Measurements from ENCODE around the gene MRPL18.
A peak's percentile ranks its signal among the peaks of the same experiment; 100 is the strongest.

Gene MRPL18

GRCh38 chr6:159758031-159759001 is 32.0 kb upstream of the MRPL18 start:
- Histone ChIP-seq H3K27me3 (ENCODE audit: insufficient read depth, poor library complexity, severe bottlenecking) (no peaks in the 10 kb centered on the region), H3K27ac (replicated peaks) (no peak overlapping the region), H3K4me3 (replicated peaks; ENCODE audit: insufficient read depth, low read length) (no peak overlapping the region)
- no peak for DNase-seq (ENCODE audit: low read depth in 1 of 2, low spot score in 1 of 2)
- no peak for TF ChIP-seq GABPA (IDR thresholded peaks at IDR 0.05; ENCODE audit: low read depth)
- TF ChIP-seq POLR2AphosphoS5 (IDR thresholded peaks at IDR 0.05; ENCODE audit: low read depth) = peak; percentile 61; the same call in 1 of the 2 replicates

DNA sequence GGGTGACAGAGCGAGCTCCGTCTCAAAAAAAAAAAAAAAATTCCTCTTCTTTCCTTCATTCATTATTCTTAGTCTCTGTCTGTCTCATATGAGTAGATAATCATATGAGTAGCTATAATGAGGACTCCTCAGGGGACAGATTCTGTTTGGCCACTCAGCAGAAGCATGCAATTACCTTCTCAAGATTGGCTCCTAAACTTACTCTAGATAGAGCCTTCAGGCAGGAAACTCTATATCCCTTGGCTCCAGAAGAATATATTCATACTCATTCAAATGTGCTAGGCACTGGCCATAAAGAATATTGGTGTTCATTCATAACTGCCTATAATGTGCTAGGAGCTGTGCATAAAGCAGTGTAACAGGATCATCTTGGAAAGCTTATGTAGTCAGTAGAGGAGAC is 30.6 kb upstream of the MRPL18 start:
- no peak overlapping the region for H3K4me3 ChIP-seq (replicated peaks; ENCODE audit: insufficient read depth, low read length)
- DNase-seq (ENCODE audit: low read depth in 1 of 2, low spot score in 1 of 2) = no peak
- H3K27me3 ChIP-seq (ENCODE audit: insufficient read depth, poor library complexity, severe bottlenecking) = no peaks in the 10 kb centered on the region
- no peak overlapping the region for H3K27ac ChIP-seq (replicated peaks)
- TF ChIP-seq SPI1 (IDR thresholded peaks at IDR 0.05; ENCODE audit: borderline replicate concordance, low read depth) (no peak), POLR2AphosphoS5 (IDR thresholded peaks at IDR 0.05; ENCODE audit: low read depth) (peak; percentile 31; the same call in 1 of the 2 replicates)

DNA sequence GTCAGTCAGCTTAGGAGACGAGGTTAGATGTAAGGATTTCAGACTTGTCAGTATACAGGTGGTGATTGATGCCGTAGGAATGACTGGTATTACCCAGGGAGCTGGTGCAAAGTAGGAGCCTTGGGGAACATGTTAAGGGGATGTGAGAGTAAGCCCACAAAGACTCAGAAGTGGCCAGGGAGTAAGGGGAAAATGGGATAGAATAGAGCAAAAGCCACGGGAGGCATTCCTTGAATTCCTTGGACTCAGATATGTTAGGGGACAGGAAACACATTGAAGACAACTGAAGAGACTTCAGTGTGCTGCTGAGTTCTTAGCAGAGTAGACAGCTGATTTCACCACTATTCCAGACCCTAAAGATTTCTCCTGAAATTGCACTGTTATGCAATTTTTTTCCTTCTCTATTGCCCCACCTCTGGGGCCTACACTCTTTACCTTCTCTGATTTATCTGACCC is 29.6 kb upstream of the MRPL18 start:
- H3K4me3 ChIP-seq (replicated peaks; ENCODE audit: insufficient read depth, low read length) = peak overlapping the region; percentile 94; the same call in 1 of the 2 replicates

DNA sequence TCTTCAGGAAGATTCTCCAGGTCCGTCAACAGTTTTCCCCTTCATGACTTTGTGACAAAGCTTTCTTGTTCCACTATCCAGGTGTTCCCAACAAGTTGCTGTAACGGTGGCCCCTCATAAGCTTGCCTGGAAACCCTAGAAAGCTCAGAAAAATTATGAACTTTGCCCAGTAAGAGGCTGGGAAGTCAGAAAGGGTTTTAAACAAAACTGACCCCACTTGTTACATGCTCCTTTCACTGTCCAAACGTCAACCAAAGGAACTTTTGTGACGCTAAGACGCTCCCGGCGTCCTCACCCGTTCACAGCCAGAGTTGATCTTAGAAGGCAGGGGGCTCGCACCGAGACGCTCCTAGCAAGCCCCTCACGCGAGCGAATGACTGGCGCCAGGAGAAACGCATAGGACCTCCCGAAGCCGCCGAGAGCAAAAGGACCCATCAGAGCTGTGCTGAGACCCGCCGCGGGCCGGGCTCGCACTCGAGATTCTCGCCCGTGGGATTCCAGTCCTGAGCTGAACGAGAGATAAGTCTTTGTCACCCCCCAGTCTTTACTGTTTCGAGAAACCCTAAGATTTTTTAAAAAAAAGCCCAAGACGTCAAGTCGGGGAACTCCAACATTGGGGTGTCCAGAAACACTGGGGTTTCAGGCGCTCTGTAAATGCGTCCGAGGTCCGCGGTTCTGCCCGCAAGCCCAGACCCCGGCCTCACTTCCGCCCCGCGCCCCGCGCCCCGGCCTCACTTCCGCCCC is 29.0 kb upstream of the MRPL18 start:
- DNase-seq (ENCODE audit: low read depth in 1 of 2, low spot score in 1 of 2) = peak in 1 of 2 experiments; percentile 18
- peak overlapping the region; percentile 96 for H3K27ac ChIP-seq (replicated peaks)
- H3K27me3 ChIP-seq (ENCODE audit: insufficient read depth, poor library complexity, severe bottlenecking) = no peaks in the 10 kb centered on the region
- TF ChIP-seq CTCF (IDR thresholded peaks at IDR 0.05; ENCODE audit: insufficient read depth, low read length) = no peak
- TF ChIP-seq POLR2AphosphoS5 (IDR thresholded peaks at IDR 0.05; ENCODE audit: low read depth) = no peak
- TF ChIP-seq SPI1 (IDR thresholded peaks at IDR 0.05; ENCODE audit: borderline replicate concordance, low read depth) = peak; percentile 2; the same call in 1 of the 2 replicates
- peak; percentile 30; the same call in 1 of the 2 replicates for TF ChIP-seq GABPA (IDR thresholded peaks at IDR 0.05; ENCODE audit: low read depth)
- peak overlapping the region; percentile 94 for H3K4me3 ChIP-seq (replicated peaks; ENCODE audit: insufficient read depth, low read length)

More for the DNA sequence above, 29.6 kb upstream of the MRPL18 start:
- DNase-seq (ENCODE audit: low read depth in 1 of 2, low spot score in 1 of 2) = no peak
- peak overlapping the region; percentile 96 for H3K27ac ChIP-seq (replicated peaks)
- no peaks in the 10 kb centered on the region for H3K27me3 ChIP-seq (ENCODE audit: insufficient read depth, poor library complexity, severe bottlenecking)
- TF ChIP-seq SPI1 (IDR thresholded peaks at IDR 0.05; ENCODE audit: borderline replicate concordance, low read depth) (no peak), POLR2AphosphoS5 (IDR thresholded peaks at IDR 0.05; ENCODE audit: low read depth) (no peak), GABPA (IDR thresholded peaks at IDR 0.05; ENCODE audit: low read depth) (no peak), CTCF (IDR thresholded peaks at IDR 0.05; ENCODE audit: insufficient read depth, low read length) (no peak)
- TF ChIP-seq, protein P1, sequence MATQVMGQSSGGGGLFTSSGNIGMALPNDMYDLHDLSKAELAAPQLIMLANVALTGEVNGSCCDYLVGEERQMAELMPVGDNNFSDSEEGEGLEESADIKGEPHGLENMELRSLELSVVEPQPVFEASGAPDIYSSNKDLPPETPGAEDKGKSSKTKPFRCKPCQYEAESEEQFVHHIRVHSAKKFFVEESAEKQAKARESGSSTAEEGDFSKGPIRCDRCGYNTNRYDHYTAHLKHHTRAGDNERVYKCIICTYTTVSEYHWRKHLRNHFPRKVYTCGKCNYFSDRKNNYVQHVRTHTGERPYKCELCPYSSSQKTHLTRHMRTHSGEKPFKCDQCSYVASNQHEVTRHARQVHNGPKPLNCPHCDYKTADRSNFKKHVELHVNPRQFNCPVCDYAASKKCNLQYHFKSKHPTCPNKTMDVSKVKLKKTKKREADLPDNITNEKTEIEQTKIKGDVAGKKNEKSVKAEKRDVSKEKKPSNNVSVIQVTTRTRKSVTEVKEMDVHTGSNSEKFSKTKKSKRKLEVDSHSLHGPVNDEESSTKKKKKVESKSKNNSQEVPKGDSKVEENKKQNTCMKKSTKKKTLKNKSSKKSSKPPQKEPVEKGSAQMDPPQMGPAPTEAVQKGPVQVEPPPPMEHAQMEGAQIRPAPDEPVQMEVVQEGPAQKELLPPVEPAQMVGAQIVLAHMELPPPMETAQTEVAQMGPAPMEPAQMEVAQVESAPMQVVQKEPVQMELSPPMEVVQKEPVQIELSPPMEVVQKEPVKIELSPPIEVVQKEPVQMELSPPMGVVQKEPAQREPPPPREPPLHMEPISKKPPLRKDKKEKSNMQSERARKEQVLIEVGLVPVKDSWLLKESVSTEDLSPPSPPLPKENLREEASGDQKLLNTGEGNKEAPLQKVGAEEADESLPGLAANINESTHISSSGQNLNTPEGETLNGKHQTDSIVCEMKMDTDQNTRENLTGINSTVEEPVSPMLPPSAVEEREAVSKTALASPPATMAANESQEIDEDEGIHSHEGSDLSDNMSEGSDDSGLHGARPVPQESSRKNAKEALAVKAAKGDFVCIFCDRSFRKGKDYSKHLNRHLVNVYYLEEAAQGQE (IDR thresholded peaks at IDR 0.05; ENCODE audit: insufficient replicate concordance, low read depth) = no peak
